ENCODE measurements around the gene SRRM5. TPM values are rescaled to one million over a fixed set of nuclear protein-coding genes. Genes with fewer than 3 reads are reported as not detected.

Gene SRRM5
- total and polyA plus RNA-seq, 2 donors, result 0.23 TPM; not detected in 1

DNA sequence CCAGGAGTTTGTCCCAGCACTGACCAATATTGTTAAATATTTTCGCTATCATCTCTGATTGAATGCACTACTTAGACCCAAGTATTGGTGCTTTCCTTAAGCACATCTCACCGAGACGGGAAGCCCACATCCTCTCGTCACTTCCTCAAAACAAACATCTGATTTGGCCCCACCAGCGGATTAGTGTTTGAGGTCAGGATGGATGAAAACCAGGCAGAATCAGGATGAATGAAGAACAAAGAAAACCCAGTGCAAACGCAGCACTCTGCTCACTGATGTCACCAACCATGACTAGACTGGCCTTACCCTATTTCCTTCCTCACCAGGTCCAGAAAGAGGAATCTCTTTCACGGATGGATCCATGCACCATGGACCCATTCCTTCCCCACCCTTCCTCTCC is 52.1 kb downstream of the SRRM5 start:
- 70% methylated on average over 7 of the region's 7 CpGs for WGBS
- no peak overlapping the region for H3K27ac ChIP-seq (ENCODE audit: low read depth)

More for the DNA sequence above, 52.1 kb downstream of the SRRM5 start:
- DNase-seq (ENCODE audit: extremely low spot score), result no peak
- H3K4me3 ChIP-seq (ENCODE audit: low read depth, low read length), result no peak overlapping the region
- H3K36me3 ChIP-seq (ENCODE audit: insufficient read depth), result no peaks in the 10 kb centered on the region
- H3K4me1 ChIP-seq (ENCODE audit: insufficient read depth), result no peaks in the 10 kb centered on the region

Small RNAs within 50 kb of the gene (small RNA-seq; reads per million reads assigned to genes)
- not detected for gene RN7SL368P

Other genes with a start within 250 kb of the SRRM5 start
- gene TEX101, start 197.2 kb upstream of the SRRM5 start, total RNA-seq, result not detected
- not detected for gene TEX101, start 197.2 kb upstream of the SRRM5 start, polyA plus RNA-seq
- gene LYPD3, start 146.5 kb upstream of the SRRM5 start, total RNA-seq, result 2.8 TPM
- gene LYPD3, start 146.5 kb upstream of the SRRM5 start, polyA plus RNA-seq, result 7.7 TPM
- gene PHLDB3, start 107.3 kb upstream of the SRRM5 start, total RNA-seq, result 10.7 TPM
- 12.4 TPM for gene PHLDB3, start 107.3 kb upstream of the SRRM5 start, polyA plus RNA-seq
- gene ETHE1, start 84.9 kb upstream of the SRRM5 start, total RNA-seq, result 27.6 TPM
- gene ETHE1, start 84.9 kb upstream of the SRRM5 start, polyA plus RNA-seq, result 60.1 TPM
- 0.42 TPM for gene ZNF575, start 78.9 kb upstream of the SRRM5 start, total RNA-seq
- 2.3 TPM for gene ZNF575, start 78.9 kb upstream of the SRRM5 start, polyA plus RNA-seq
- 8.7 TPM for gene XRCC1, start 36.6 kb upstream of the SRRM5 start, total RNA-seq
- gene XRCC1, start 36.6 kb upstream of the SRRM5 start, polyA plus RNA-seq, result 25.4 TPM
- 11.4 TPM for gene PINLYP, start 36.3 kb upstream of the SRRM5 start, total RNA-seq
- gene PINLYP, start 36.3 kb upstream of the SRRM5 start, polyA plus RNA-seq, result 14.6 TPM
- 26.2 TPM for gene IRGQ, start 16.0 kb upstream of the SRRM5 start, total RNA-seq
- 5.9 TPM for gene IRGQ, start 16.0 kb upstream of the SRRM5 start, polyA plus RNA-seq
- gene ZNF576, start 15.5 kb upstream of the SRRM5 start, total RNA-seq, result 5.1 TPM
- 19.2 TPM for gene ZNF576, start 15.5 kb upstream of the SRRM5 start, polyA plus RNA-seq
- 27.4 TPM for gene ZNF428, start 7.5 kb downstream of the SRRM5 start, total RNA-seq
- 51.5 TPM for gene ZNF428, start 7.5 kb downstream of the SRRM5 start, polyA plus RNA-seq
- 8.7 TPM for gene CADM4, start 27.8 kb downstream of the SRRM5 start, total RNA-seq
- 13.3 TPM for gene CADM4, start 27.8 kb downstream of the SRRM5 start, polyA plus RNA-seq
- 10.6 TPM for gene PLAUR, start 58.1 kb downstream of the SRRM5 start, total RNA-seq
- gene PLAUR, start 58.1 kb downstream of the SRRM5 start, polyA plus RNA-seq, result 24.9 TPM
- not detected for gene IRGC, start 104.0 kb downstream of the SRRM5 start, total RNA-seq
- not detected for gene IRGC, start 104.0 kb downstream of the SRRM5 start, polyA plus RNA-seq
- gene SMG9, start 142.9 kb downstream of the SRRM5 start, total RNA-seq, result 12.5 TPM
- gene SMG9, start 142.9 kb downstream of the SRRM5 start, polyA plus RNA-seq, result 29.6 TPM
- gene KCNN4, start 168.9 kb downstream of the SRRM5 start, total RNA-seq, result 4.3 TPM
- 14.3 TPM for gene KCNN4, start 168.9 kb downstream of the SRRM5 start, polyA plus RNA-seq
- 0.58 TPM for gene LYPD5, start 190.4 kb downstream of the SRRM5 start, total RNA-seq
- 1.3 TPM for gene LYPD5, start 190.4 kb downstream of the SRRM5 start, polyA plus RNA-seq
- 54.0 TPM for gene ZNF283, start 215.2 kb downstream of the SRRM5 start, total RNA-seq
- 3.1 TPM for gene ZNF283, start 215.2 kb downstream of the SRRM5 start, polyA plus RNA-seq

All from urinary bladder (tissue), 4 donors.